Tibial nerve (tissue), 4 donors: Measurements from ENCODE around the gene FAM174A. TPM values are rescaled to one million over a fixed set of nuclear protein-coding genes. Genes with fewer than 3 reads are reported as not detected.
A peak's percentile ranks its signal among the peaks of the same experiment; 100 is the strongest.

Source experiments
- DNase-seq, 2 donors: peaks; one replicate each; pipeline ENCODE4 v3.0.0-alpha.2; 2019; ENCODE audit warnings: low spot score in 2 of 2
- H3K27ac ChIP-seq, 4 donors: fragments of 200-600 bp; sonication (generic) in 3 of 4; one replicate each; pipeline ENCODE4 v1.5.1; 2017 to 2019; ENCODE audit warnings: mild to moderate bottlenecking in 1 of 4
- H3K27me3 ChIP-seq, 2 donors: fragments of 200-600 bp; sonication (generic) in 1 of 2; one replicate each; pipeline versions ENCODE4 v1.5.1 to v1.6.0; 2017 to 2019
- H3K36me3 ChIP-seq, 3 donors: fragments of 200-600 bp; sonication (generic); one replicate each; pipeline ENCODE4 v1.5.1; 2018 to 2019
- H3K4me1 ChIP-seq, 4 donors: fragments of 200-600 bp; sonication (generic) in 3 of 4; one replicate each; pipeline ENCODE4 v1.5.1; 2017 to 2019
- H3K4me3 ChIP-seq, 4 donors: fragments of 200-600 bp; sonication (generic) in 3 of 4; one replicate each; pipeline ENCODE4 v1.5.1; 2017 to 2019; ENCODE audit warnings: mild to moderate bottlenecking in 1 of 4, moderate library complexity in 1 of 4
- H3K9me3 ChIP-seq, 4 donors: fragments of 200-600 bp; sonication (generic) in 3 of 4; one replicate each; pipeline ENCODE4 v1.5.1; 2017 to 2019
- EP300 ChIP-seq, 2 donors: sonication (generic); formaldehyde crosslinking; IDR thresholded peaks; one replicate each; pipeline ENCODE4 v1.6.1; 2017; ENCODE audit warnings: antibody characterized with exemption in 2 of 2, mild to moderate bottlenecking in 1 of 2
- POLR2A ChIP-seq, 2 donors: fragments of 450-650 bp; IDR thresholded peaks; one replicate each; pipeline ENCODE4 v1.6.1; 2017; ENCODE audit warnings: antibody characterized with exemption in 2 of 2, mild to moderate bottlenecking in 2 of 2, moderate library complexity in 2 of 2
- WGBS, 2 donors: methylation state at CpG; one replicate each; pipeline ENCODE4 v1.1.5; 2018; 5-methylcytosine and 5-hydroxymethylcytosine counted together
- total RNA-seq, 4 donors: library from RNA; depleted of rRNA; stranded (reverse); fragments of >200 nt; gene quantifications; one replicate each; pipeline ENCODE4 v1.1.0, GENCODE V29; 2016
- TF ChIP-seq, protein P1 (sequence below), 5 experiments: fragments of 200-600 bp in 3 of 5; fragments of 450-650 bp in 2 of 5; sonication (generic) in 3 of 5; IDR thresholded peaks; one replicate each; pipeline ENCODE4 v1.5.1; 2016 to 2019; ENCODE audit warnings: antibody characterized with exemption in 5 of 5, mild to moderate bottlenecking in 3 of 5, moderate library complexity in 2 of 5

FAM174A gene
- total RNA-seq, 4 donors from 2014 or later, result 39.5 to 66.9 (median 45.5) TPM

DNA sequence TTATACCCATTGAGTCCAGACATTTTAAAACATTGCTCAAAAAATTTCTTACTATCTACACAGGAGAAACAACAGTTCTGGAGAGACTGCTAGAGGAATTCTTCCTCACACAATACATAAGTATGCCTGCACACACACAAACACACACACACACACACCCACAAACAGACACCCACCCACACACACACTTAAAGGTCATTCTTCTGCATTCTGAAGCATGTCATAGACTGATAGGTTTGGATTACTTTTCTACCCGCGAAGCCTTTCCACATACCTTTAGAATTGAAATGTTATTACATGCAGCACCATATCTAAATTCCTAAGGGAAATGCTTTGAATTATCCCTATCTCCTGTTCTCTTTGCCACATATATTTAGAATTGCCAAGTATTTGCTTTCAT, 80.2 kb downstream of the FAM174A start:
- DNase-seq, result no peak
- no peaks in the 10 kb centered on the region for H3K9me3 ChIP-seq
- H3K4me1 ChIP-seq, result no peaks in the 10 kb centered on the region
- H3K27ac ChIP-seq, result no peak overlapping the region
- H3K27me3 ChIP-seq, result no peaks in the 10 kb centered on the region
- 30 to 52% methylated on average over 2 of the region's 2 CpGs for WGBS, 2 donors
- TF ChIP-seq EP300 (IDR thresholded peaks at IDR 0.05) (no peak), POLR2A (IDR thresholded peaks at IDR 0.05) (no peak)
- TF ChIP-seq, protein P1, sequence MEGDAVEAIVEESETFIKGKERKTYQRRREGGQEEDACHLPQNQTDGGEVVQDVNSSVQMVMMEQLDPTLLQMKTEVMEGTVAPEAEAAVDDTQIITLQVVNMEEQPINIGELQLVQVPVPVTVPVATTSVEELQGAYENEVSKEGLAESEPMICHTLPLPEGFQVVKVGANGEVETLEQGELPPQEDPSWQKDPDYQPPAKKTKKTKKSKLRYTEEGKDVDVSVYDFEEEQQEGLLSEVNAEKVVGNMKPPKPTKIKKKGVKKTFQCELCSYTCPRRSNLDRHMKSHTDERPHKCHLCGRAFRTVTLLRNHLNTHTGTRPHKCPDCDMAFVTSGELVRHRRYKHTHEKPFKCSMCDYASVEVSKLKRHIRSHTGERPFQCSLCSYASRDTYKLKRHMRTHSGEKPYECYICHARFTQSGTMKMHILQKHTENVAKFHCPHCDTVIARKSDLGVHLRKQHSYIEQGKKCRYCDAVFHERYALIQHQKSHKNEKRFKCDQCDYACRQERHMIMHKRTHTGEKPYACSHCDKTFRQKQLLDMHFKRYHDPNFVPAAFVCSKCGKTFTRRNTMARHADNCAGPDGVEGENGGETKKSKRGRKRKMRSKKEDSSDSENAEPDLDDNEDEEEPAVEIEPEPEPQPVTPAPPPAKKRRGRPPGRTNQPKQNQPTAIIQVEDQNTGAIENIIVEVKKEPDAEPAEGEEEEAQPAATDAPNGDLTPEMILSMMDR (IDR thresholded peaks at IDR 0.05), result no peak
- H3K4me3 ChIP-seq, result no peak overlapping the region
- H3K36me3 ChIP-seq, result no peaks in the 10 kb centered on the region

DNA sequence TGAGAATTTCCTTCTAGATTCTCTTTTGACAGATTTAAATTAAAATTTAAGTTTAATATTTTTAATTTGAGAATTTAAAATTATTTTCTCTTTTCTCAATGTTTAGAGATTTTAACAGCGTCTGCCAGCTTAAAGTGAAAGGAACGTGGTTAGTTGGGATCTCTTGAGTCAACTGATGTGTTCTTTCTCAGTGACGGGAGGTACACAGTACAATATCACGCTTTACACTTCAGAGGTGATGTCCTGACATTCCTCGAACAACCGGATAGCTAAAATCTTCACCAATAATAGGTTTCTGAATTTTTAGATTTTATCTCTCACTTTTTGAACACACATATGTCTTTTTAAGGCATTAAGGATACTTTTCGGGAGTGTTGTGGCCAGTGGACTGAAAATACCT, 81.1 kb downstream of the FAM174A start:
- Histone ChIP-seq H3K36me3 (no peaks in the 10 kb centered on the region), H3K4me1 (no peaks in the 10 kb centered on the region), H3K4me3 (no peak overlapping the region), H3K27ac (no peak overlapping the region), H3K9me3 (no peaks in the 10 kb centered on the region), H3K27me3 (no peaks in the 10 kb centered on the region)
- TF ChIP-seq EP300 (IDR thresholded peaks at IDR 0.05) (no peak), POLR2A (IDR thresholded peaks at IDR 0.05) (no peak)
- TF ChIP-seq, protein P1 (IDR thresholded peaks at IDR 0.05), result no peak
- 60 to 73% methylated on average over 7 of the region's 7 CpGs for WGBS, 2 donors
- no peak for DNase-seq

DNA sequence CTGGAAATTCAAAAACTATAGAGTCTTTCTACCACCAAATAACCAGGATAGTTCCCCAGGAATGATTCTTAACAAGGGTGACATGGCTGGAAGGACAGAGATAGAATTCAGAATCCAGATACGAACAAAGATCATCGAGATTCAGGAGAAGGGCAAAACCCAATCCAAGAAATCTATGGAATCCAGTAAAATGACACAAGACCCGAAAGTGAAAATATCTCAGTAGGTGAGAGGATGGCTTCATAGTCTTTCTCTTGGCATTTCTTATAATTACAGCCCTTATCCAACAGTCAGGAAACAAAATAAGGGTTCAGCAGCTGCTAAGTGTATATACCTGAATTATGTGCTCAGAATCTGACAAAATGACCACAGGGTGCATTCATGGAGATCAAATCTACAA, 81.8 kb downstream of the FAM174A start:
- 94 to 97% methylated on average over 3 of the region's 3 CpGs for WGBS, 2 donors
- no peaks in the 10 kb centered on the region for H3K27me3 ChIP-seq
- DNase-seq, result no peak
- H3K27ac ChIP-seq, result no peak overlapping the region
- no peaks in the 10 kb centered on the region for H3K36me3 ChIP-seq
- H3K4me3 ChIP-seq, result no peak overlapping the region
- H3K4me1 ChIP-seq, result no peaks in the 10 kb centered on the region
- no peaks in the 10 kb centered on the region for H3K9me3 ChIP-seq
- TF ChIP-seq POLR2A (IDR thresholded peaks at IDR 0.05), result no peak
- TF ChIP-seq, protein P1 (IDR thresholded peaks at IDR 0.05), result no peak
- TF ChIP-seq EP300 (IDR thresholded peaks at IDR 0.05), result no peak

DNA sequence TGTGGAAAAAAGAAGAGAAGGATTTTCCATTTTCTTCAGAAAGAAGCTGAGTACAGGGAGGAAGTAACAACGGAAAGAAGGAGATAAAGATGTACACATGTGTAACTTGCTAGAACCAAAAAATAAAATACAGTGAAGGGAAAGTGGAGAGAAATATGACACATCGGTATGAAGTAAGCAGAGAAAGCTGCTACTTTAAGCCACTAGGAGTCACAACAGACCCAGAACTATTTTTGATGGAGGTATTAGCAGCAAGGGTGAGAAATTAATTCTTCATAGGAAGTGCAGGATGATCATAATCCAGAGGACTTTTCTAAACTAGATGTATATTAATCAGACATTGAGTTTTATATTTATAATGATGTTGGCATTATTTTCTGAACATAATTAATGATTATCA, 88.5 kb downstream of the FAM174A start:
- Histone ChIP-seq H3K36me3 (no peaks in the 10 kb centered on the region), H3K4me1 (peaks cover 0 to 3% (median 0%) of the 10 kb centered on the region in 4 donors), H3K9me3 (no peaks in the 10 kb centered on the region), H3K27ac (no peak overlapping the region), H3K27me3 (no peaks in the 10 kb centered on the region), H3K4me3 (no peak overlapping the region)
- WGBS, 2 donors, result 18 to 27% methylated on average over 2 of the region's 2 CpGs
- no peak for DNase-seq
- TF ChIP-seq EP300 (IDR thresholded peaks at IDR 0.05), result no peak
- TF ChIP-seq, protein P1 (IDR thresholded peaks at IDR 0.05), result peak in 4 of 5 experiments; percentile 28 to 54 (median 50)
- no peak for TF ChIP-seq POLR2A (IDR thresholded peaks at IDR 0.05)

DNA sequence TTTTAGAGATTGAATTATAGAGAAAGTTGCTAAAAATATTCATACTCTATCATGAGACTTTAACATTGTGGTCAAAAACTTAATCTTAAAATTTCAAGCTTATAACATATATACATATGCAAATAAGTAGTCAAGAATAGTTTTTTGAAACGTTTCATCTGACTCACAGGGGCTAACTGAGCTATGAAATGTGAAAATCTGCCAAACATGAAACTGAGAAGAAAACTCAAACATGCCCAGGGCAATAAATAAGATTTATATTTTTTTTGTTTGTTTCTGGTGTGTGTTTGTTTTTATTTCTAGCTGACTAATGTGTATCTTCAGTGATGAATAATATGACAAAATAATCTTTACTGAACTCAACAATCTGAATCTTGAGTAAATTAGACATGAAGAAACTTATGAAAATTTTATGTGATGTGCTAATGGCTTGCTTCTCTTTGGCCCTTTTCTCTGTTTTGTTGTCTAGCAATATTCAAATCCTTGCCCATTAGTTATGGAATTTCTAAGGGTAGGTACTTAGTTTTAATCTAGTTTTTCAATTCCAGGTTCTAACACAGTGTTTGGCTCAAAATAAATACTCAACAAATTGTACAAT, 99.9 kb downstream of the FAM174A start:
- no peak overlapping the region for H3K4me3 ChIP-seq
- no peaks in the 10 kb centered on the region for H3K27me3 ChIP-seq
- H3K9me3 ChIP-seq, result no peaks in the 10 kb centered on the region
- H3K36me3 ChIP-seq, result no peaks in the 10 kb centered on the region
- 25 to 31% methylated on average over 1 of the region's 1 CpG for WGBS, 2 donors
- TF ChIP-seq POLR2A (IDR thresholded peaks at IDR 0.05) (no peak), EP300 (IDR thresholded peaks at IDR 0.05) (no peak)
- TF ChIP-seq, protein P1 (IDR thresholded peaks at IDR 0.05), result no peak
- no peaks in the 10 kb centered on the region for H3K4me1 ChIP-seq
- no peak for DNase-seq
- no peak overlapping the region for H3K27ac ChIP-seq
